Neural crest cell (in vitro differentiated cells): ENCODE data around the gene SAPCD2. TPM values are rescaled to one million over a fixed set of nuclear protein-coding genes. Genes with fewer than 3 reads are reported as not detected.
A peak's percentile ranks its signal among the peaks of the same experiment; 100 is the strongest.

ENCODE experiments used
- DNase-seq: peaks from one replicate; pipeline ENCODE4 v3.0.0; 2021; ENCODE audit warnings: low read depth, mixed read lengths, low spot score
- H3K27ac Mint-ChIP-seq: one replicate; pipeline ENCODE4 v1.8.0; 2021; ENCODE audit warnings: mild to moderate bottlenecking, mixed read lengths; ENCODE audit not compliant: unreplicated experiment
- H3K27me3 Mint-ChIP-seq: 2 replicates; pipeline ENCODE4 v1.8.0; 2021; ENCODE audit warnings: low read depth, mild to moderate bottlenecking, mixed read lengths
- H3K36me3 Mint-ChIP-seq: 2 replicates; pipeline ENCODE4 v1.8.0; 2021; ENCODE audit warnings: low read depth, mild to moderate bottlenecking, mixed read lengths
- H3K4me1 Mint-ChIP-seq: 2 replicates; pipeline ENCODE4 v1.8.0; 2021; ENCODE audit warnings: mixed read lengths
- H3K4me3 Mint-ChIP-seq: one replicate; pipeline ENCODE4 v1.8.0; 2021; ENCODE audit warnings: mild to moderate bottlenecking, mixed read lengths
- H3K9me3 Mint-ChIP-seq: 2 replicates; pipeline ENCODE4 v1.8.0; 2021; ENCODE audit warnings: mixed read lengths
- CTCF ChIP-seq: fragments of 200-600 bp; sonication (generic); conservative IDR thresholded peaks from 2 replicates; pipeline ENCODE4 v1.5.0; 2021; ENCODE audit warnings: antibody characterized with exemption, mild to moderate bottlenecking
- total RNA-seq: library from RNA; stranded (reverse); gene quantifications from 2 replicates; pipeline ENCODE4 v1.2.1, GENCODE V29; 2021

The SAPCD2 gene
- total RNA-seq, 1 donor from 2014 or later = 31.1 TPM

GRCh38 chr9:137079401-137079787, 9.0 kb upstream of the SAPCD2 start:
- Mint-ChIP-seq H3K36me3 (no peaks in the 10 kb centered on the region), H3K9me3 (no peaks in the 10 kb centered on the region), H3K27me3 (peaks cover 78% of the 10 kb centered on the region), H3K4me1 (no peaks in the 10 kb centered on the region), H3K27ac (no peak overlapping the region), H3K4me3 (no peak overlapping the region)
- no peak for TF ChIP-seq CTCF
- DNase-seq = no peak

GRCh38 chr9:137078701-137079400, 8.5 kb upstream of the SAPCD2 start:
- no peak for TF ChIP-seq CTCF
- Mint-ChIP-seq H3K9me3 (no peaks in the 10 kb centered on the region), H3K27me3 (peaks cover 81% of the 10 kb centered on the region), H3K4me3 (peak overlapping the region; percentile 54), H3K27ac (no peak overlapping the region), H3K36me3 (no peaks in the 10 kb centered on the region), H3K4me1 (no peaks in the 10 kb centered on the region)
- DNase-seq = no peak

GRCh38 chr9:137077758-137078693, 7.7 kb upstream of the SAPCD2 start:
- peak overlapping the region; percentile 54 for H3K4me3 Mint-ChIP-seq
- no peaks in the 10 kb centered on the region for H3K4me1 Mint-ChIP-seq
- H3K36me3 Mint-ChIP-seq = no peaks in the 10 kb centered on the region
- no peak for TF ChIP-seq CTCF
- DNase-seq = no peak
- no peaks in the 10 kb centered on the region for H3K9me3 Mint-ChIP-seq
- H3K27me3 Mint-ChIP-seq = peaks cover 75% of the 10 kb centered on the region
- H3K27ac Mint-ChIP-seq = no peak overlapping the region

GRCh38 chr9:137077010-137077747, 6.8 kb upstream of the SAPCD2 start, which contains the start of gene UAP1L1:
Gene UAP1L1, plus strand, starts transcription at chr9:137077517. Its CDS starts 16 bp downstream, at chr9:137077533.
- no peak within 1 kb of the TSS for H3K27ac Mint-ChIP-seq
- no peaks in the 10 kb centered on the region for H3K36me3 Mint-ChIP-seq
- TF ChIP-seq CTCF = no peak
- peak within 1 kb of the TSS; percentile 49 for H3K4me3 Mint-ChIP-seq
- no peaks in the 10 kb centered on the region for H3K9me3 Mint-ChIP-seq
- H3K4me1 Mint-ChIP-seq = no peaks in the 10 kb centered on the region
- no peak for DNase-seq
- peaks cover 73% of the 10 kb centered on the region for H3K27me3 Mint-ChIP-seq

- Mint-ChIP-seq H3K36me3 (no peaks in the 10 kb centered on the region), H3K4me1 (no peaks in the 10 kb centered on the region), H3K27me3 (peaks cover 70% of the 10 kb centered on the region), H3K4me3 (peak overlapping the region; percentile 49), H3K9me3 (no peaks in the 10 kb centered on the region), H3K27ac (no peak overlapping the region)
- DNase-seq = no peak
- TF ChIP-seq CTCF = no peak
Measured at GRCh38 chr9:137076636-137077009, 6.3 kb upstream of the SAPCD2 start.
